GM23338 (cell line): ENCODE data around the gene PTPRJ. TPM values are rescaled to one million over a fixed set of nuclear protein-coding genes. Genes with fewer than 3 reads are reported as not detected.

Experiments used
- ATAC-seq: fragments of 200-7000 bp; cut with Tn5 transposase; 3 replicates; pipeline ENCODE4 v1.9.1; 2020
- DNase-seq: peaks from one replicate; pipeline ENCODE4 v3.0.0-alpha.2; 2015; ENCODE audit warnings: low spot score
- H2AFZ ChIP-seq: fragments of 200-600 bp; sonication (generic); 2 replicates; pipeline ENCODE4 v1.8.0; 2016; ENCODE audit warnings: antibody characterized with exemption, mild to moderate bottlenecking, moderate library complexity
- H3F3A ChIP-seq: fragments of 200-600 bp; sonication (generic); replicated peaks from 2 replicates; pipeline ENCODE4 v1.8.0; 2017; ENCODE audit warnings: antibody characterized with exemption, mixed run types, low read depth
- H3K27ac ChIP-seq: fragments of 200-600 bp; sonication (generic); 2 replicates; pipeline ENCODE4 v1.6.1; 2016; ENCODE audit warnings: low read depth
- H3K27me3 ChIP-seq: fragments of 200-600 bp; sonication (generic); 2 replicates; pipeline ENCODE4 v1.8.0; 2016; ENCODE audit warnings: mild to moderate bottlenecking, mixed run types, moderate library complexity; ENCODE audit not compliant: insufficient read depth
- H3K36me3 ChIP-seq: fragments of 200-600 bp; sonication (generic); 2 replicates; pipeline ENCODE4 v1.8.0; 2016; ENCODE audit warnings: mild to moderate bottlenecking; ENCODE audit not compliant: insufficient read depth
- H3K4me1 ChIP-seq: fragments of 200-600 bp; sonication (generic); 2 replicates; pipeline ENCODE4 v1.8.0; 2016; ENCODE audit warnings: mild to moderate bottlenecking, moderate library complexity; ENCODE audit not compliant: insufficient read depth
- H3K4me2 ChIP-seq: fragments of 200-600 bp; sonication (generic); 2 replicates; pipeline ENCODE4 v1.7.1; 2017; ENCODE audit warnings: mixed run types
- H3K4me3 ChIP-seq: fragments of 200-600 bp; sonication (generic); 2 replicates; pipeline ENCODE4 v1.6.1; 2016; ENCODE audit warnings: mixed run types
- H3K79me2 ChIP-seq: fragments of 200-600 bp; sonication (generic); replicated peaks from 2 replicates; pipeline ENCODE4 v1.8.0; 2017; ENCODE audit warnings: mild to moderate bottlenecking; ENCODE audit not compliant: insufficient read depth
- H3K9me2 ChIP-seq: fragments of 200-600 bp; sonication (generic); 2 replicates; pipeline ENCODE4 v1.8.0; 2017; ENCODE audit not compliant: insufficient read depth
- H4K20me1 ChIP-seq: fragments of 200-600 bp; sonication (generic); replicated peaks from 2 replicates; pipeline ENCODE4 v1.8.0; 2017; ENCODE audit warnings: mild to moderate bottlenecking; ENCODE audit not compliant: insufficient read depth
- H3K27ac Mint-ChIP-seq: 2 replicates; pipeline ENCODE4 v1.8.0; 2020; ENCODE audit warnings: inconsistent platforms, mild to moderate bottlenecking, moderate library complexity, mixed read lengths
- H3K27me3 Mint-ChIP-seq: 3 replicates; pipeline ENCODE4 v1.8.0; 2022; ENCODE audit warnings: low read depth, mild to moderate bottlenecking, moderate library complexity, mixed read lengths, inconsistent platforms; ENCODE audit not compliant: insufficient read depth, poor library complexity
- H3K36me3 Mint-ChIP-seq: 3 replicates; pipeline ENCODE4 v1.8.0; 2021; ENCODE audit warnings: low read depth, mild to moderate bottlenecking, inconsistent platforms, moderate library complexity, mixed read lengths
- H3K4me1 Mint-ChIP-seq: 3 replicates; pipeline ENCODE4 v1.8.0; 2020; ENCODE audit warnings: mild to moderate bottlenecking, inconsistent platforms, mixed read lengths
- H3K4me3 Mint-ChIP-seq: 3 replicates; pipeline ENCODE4 v1.8.0; 2021; ENCODE audit warnings: moderate library complexity, mild to moderate bottlenecking, inconsistent platforms, mixed read lengths
- H3K9me3 Mint-ChIP-seq: 3 replicates; pipeline ENCODE4 v1.8.0; 2020; ENCODE audit warnings: moderate library complexity, mild to moderate bottlenecking, inconsistent platforms, mixed read lengths
- CREB1 ChIP-seq: fragments of 250-450 bp; sonication (Bioruptor Pico); IDR thresholded peaks from 2 replicates; pipeline ENCODE4 v1.5.0; 2020; ENCODE audit warnings: low read depth, mild to moderate bottlenecking, moderate library complexity
- CTCF ChIP-seq, 2 experiments: fragments of 200-600 bp in 1 of 2; sonication (generic) in 1 of 2; conservative IDR thresholded peaks; 2 replicates each; pipeline versions ENCODE4 v1.5.1 to v1.6.1; 2016 to 2017; ENCODE audit warnings: antibody characterized with exemption in 2 of 2, low read depth in 2 of 2, mild to moderate bottlenecking in 2 of 2, moderate library complexity in 1 of 2
- ETS1 ChIP-seq: IDR thresholded peaks from 2 replicates; pipeline ENCODE4 v1.6.1; 2016; ENCODE audit warnings: antibody characterized with exemption
- EZH2 ChIP-seq: fragments of 200-600 bp; sonication (generic); IDR thresholded peaks from one replicate; pipeline ENCODE4 v1.8.0; 2017; ENCODE audit warnings: antibody characterized with exemption, mild to moderate bottlenecking, low read depth; ENCODE audit not compliant: unreplicated experiment
- EZH2phosphoT487 ChIP-seq: fragments of 200-600 bp; sonication (generic); IDR thresholded peaks from one replicate; pipeline ENCODE4 v1.8.1; 2018; ENCODE audit warnings: antibody characterized with exemption; ENCODE audit not compliant: unreplicated experiment
- JUNB ChIP-seq: IDR thresholded peaks from one replicate; pipeline ENCODE4 v1.6.1; 2016; ENCODE audit warnings: antibody characterized with exemption; ENCODE audit not compliant: unreplicated experiment
- NANOG ChIP-seq: IDR thresholded peaks from 2 replicates; pipeline ENCODE4 v1.6.1; 2016; ENCODE audit warnings: antibody characterized with exemption, borderline replicate concordance
- POLR2AphosphoS5 ChIP-seq: IDR thresholded peaks from 2 replicates; pipeline ENCODE4 v1.6.1; 2016; ENCODE audit warnings: antibody characterized with exemption, low read depth
- REST ChIP-seq: IDR thresholded peaks from one replicate; pipeline ENCODE4 v1.6.1; 2018; ENCODE audit warnings: antibody characterized with exemption; ENCODE audit not compliant: unreplicated experiment
- STAT1 ChIP-seq: IDR thresholded peaks from one replicate; pipeline ENCODE4 v1.6.1; 2016; ENCODE audit warnings: antibody characterized with exemption; ENCODE audit not compliant: unreplicated experiment
- ZNF114 ChIP-seq: fragments of 250-450 bp; sonication (Bioruptor Pico); IDR thresholded peaks from 2 replicates; pipeline ENCODE4 v1.5.0; 2020; ENCODE audit warnings: mild to moderate bottlenecking, moderate library complexity
- ZNF331 ChIP-seq: fragments of 250-450 bp; sonication (Bioruptor Pico); IDR thresholded peaks from 2 replicates; pipeline ENCODE4 v1.5.0; 2020; ENCODE audit warnings: low read depth, mild to moderate bottlenecking, moderate library complexity
- polyA plus RNA-seq: library from polyadenylated mRNA; unstranded; fragments of >200 nt; fragmentation: Nextera tagmentation; extraction: Ambion mirVana; gene quantifications from 2 replicates; pipeline ENCODE4 v1.2.1, GENCODE V29; 2016
- total RNA-seq: library from RNA; depleted of rRNA; stranded (reverse); fragments of >200 nt; shearing (Covaris generic); gene quantifications from 2 replicates; pipeline ENCODE4 v1.2.3, GENCODE V29; 2014
- TF ChIP-seq, protein P1 (sequence below): fragments of 250-450 bp; sonication (Bioruptor Pico); IDR thresholded peaks from 2 replicates; pipeline ENCODE4 v1.5.0; 2020; ENCODE audit warnings: mild to moderate bottlenecking, moderate library complexity

Gene PTPRJ
- total and polyA plus RNA-seq, 2 experiments from 2014 or later = 4.2 to 16.0 TPM

DNA sequence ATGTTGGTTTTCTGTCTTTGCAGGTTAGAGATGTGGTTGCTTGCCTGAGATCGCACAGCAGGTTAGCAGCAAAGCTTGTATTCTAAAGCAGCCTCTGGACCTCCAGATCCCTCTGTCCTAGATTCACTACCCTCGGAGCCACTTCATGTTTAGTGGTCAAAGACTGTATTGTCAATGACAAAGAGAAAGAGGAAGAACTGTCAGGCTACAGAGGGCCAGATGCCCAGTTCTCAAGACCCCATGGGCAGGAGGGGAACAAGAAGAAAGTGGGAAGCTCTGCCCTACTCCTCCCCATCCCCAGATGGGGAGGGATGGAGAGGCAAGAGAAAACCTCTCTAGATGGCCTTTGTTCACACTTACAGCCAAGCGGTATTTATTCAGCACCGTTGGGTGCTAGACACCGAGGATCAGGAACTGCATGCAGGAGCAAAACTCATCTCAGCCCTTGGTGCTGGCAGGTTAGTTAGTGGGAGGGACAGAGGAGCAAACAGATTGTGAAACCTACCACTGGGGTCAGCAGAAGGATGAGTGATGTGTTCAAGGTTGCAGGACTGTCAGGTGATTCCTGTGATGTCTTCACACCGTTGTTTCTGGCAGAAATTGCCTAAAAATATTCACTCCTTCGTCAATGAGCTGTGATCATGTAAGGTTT lies 38.3 kb upstream of the PTPRJ start:
- Histone ChIP-seq H3K36me3 (no peaks in the 10 kb centered on the region), H3K4me3 (no peak overlapping the region), H3K27me3 (no peaks in the 10 kb centered on the region), H3F3A (no peaks in the 10 kb centered on the region), H3K4me1 (peaks cover 22% of the 10 kb centered on the region), H3K4me2 (no peak overlapping the region), H4K20me1 (no peaks in the 10 kb centered on the region), H3K79me2 (no peaks in the 10 kb centered on the region), H2AFZ (peak overlapping the region; percentile 90), H3K9me2 (no peaks in the 10 kb centered on the region), H3K27ac (no peak overlapping the region)
- ATAC-seq (peak; percentile 9; the same call in 1 of the 3 replicates), DNase-seq (peak; percentile 26)
- H3K36me3 Mint-ChIP-seq = no peaks in the 10 kb centered on the region
- H3K27me3 Mint-ChIP-seq = peaks cover 5% of the 10 kb centered on the region
- no peaks in the 10 kb centered on the region for H3K9me3 Mint-ChIP-seq
- peaks cover 19% of the 10 kb centered on the region for H3K4me1 Mint-ChIP-seq
- TF ChIP-seq REST (no peak), CTCF (conservative IDR thresholded peaks at IDR 0.05; ENCODE audit: low read depth in 2 of 2) (no peak), STAT1 (no peak), ZNF114 (CRISPR knock-in tag) (no peak), JUNB (no peak), ZNF331 (CRISPR knock-in tag) (no peak), EZH2 (no peak), ETS1 (no peak), POLR2AphosphoS5 (no peak), CREB1 (CRISPR knock-in tag) (no peak), EZH2phosphoT487 (no peak), NANOG (no peak)
- TF ChIP-seq, protein P1, sequence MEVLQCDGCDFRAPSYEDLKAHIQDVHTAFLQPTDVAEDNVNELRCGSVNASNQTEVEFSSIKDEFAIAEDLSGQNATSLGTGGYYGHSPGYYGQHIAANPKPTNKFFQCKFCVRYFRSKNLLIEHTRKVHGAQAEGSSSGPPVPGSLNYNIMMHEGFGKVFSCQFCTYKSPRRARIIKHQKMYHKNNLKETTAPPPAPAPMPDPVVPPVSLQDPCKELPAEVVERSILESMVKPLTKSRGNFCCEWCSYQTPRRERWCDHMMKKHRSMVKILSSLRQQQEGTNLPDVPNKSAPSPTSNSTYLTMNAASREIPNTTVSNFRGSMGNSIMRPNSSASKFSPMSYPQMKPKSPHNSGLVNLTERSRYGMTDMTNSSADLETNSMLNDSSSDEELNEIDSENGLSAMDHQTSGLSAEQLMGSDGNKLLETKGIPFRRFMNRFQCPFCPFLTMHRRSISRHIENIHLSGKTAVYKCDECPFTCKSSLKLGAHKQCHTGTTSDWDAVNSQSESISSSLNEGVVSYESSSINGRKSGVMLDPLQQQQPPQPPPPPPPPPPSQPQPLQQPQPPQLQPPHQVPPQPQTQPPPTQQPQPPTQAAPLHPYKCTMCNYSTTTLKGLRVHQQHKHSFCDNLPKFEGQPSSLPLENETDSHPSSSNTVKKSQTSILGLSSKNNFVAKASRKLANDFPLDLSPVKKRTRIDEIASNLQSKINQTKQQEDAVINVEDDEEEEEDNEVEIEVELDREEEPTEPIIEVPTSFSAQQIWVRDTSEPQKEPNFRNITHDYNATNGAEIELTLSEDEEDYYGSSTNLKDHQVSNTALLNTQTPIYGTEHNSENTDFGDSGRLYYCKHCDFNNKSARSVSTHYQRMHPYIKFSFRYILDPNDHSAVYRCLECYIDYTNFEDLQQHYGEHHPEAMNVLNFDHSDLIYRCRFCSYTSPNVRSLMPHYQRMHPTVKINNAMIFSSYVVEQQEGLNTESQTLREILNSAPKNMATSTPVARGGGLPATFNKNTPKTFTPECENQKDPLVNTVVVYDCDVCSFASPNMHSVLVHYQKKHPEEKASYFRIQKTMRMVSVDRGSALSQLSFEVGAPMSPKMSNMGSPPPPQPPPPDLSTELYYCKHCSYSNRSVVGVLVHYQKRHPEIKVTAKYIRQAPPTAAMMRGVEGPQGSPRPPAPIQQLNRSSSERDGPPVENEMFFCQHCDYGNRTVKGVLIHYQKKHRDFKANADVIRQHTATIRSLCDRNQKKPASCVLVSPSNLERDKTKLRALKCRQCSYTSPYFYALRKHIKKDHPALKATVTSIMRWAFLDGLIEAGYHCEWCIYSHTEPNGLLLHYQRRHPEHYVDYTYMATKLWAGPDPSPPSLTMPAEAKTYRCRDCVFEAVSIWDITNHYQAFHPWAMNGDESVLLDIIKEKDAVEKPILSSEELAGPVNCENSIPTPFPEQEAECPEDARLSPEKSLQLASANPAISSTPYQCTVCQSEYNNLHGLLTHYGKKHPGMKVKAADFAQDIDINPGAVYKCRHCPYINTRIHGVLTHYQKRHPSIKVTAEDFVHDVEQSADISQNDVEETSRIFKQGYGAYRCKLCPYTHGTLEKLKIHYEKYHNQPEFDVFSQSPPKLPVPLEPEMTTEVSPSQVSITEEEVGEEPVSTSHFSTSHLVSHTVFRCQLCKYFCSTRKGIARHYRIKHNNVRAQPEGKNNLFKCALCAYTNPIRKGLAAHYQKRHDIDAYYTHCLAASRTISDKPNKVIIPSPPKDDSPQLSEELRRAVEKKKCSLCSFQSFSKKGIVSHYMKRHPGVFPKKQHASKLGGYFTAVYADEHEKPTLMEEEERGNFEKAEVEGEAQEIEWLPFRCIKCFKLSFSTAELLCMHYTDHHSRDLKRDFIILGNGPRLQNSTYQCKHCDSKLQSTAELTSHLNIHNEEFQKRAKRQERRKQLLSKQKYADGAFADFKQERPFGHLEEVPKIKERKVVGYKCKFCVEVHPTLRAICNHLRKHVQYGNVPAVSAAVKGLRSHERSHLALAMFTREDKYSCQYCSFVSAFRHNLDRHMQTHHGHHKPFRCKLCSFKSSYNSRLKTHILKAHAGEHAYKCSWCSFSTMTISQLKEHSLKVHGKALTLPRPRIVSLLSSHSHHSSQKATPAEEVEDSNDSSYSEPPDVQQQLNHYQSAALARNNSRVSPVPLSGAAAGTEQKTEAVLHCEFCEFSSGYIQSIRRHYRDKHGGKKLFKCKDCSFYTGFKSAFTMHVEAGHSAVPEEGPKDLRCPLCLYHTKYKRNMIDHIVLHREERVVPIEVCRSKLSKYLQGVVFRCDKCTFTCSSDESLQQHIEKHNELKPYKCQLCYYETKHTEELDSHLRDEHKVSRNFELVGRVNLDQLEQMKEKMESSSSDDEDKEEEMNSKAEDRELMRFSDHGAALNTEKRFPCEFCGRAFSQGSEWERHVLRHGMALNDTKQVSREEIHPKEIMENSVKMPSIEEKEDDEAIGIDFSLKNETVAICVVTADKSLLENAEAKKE (CRISPR knock-in tag) = no peak
- H3K27ac Mint-ChIP-seq = no peak overlapping the region
- H3K4me3 Mint-ChIP-seq = no peak overlapping the region
